Retinal pigment epithelial cell (primary cell): Measurements from ENCODE around the gene CPZ.

Experiments
- DNase-seq: peaks from one replicate; pipeline ENCODE4 v3.0.0-alpha.2; 2010; ENCODE audit warnings: low read depth
- H3K4me3 ChIP-seq: 2 replicates; pipeline ENCODE4 v1.5.1; 2011; ENCODE audit warnings: mild to moderate bottlenecking, low read length, control low read depth, moderate library complexity
- CTCF ChIP-seq: conservative IDR thresholded peaks from 2 replicates; pipeline ENCODE4 v1.5.1; 2011; ENCODE audit warnings: low read depth, low read length, control low read depth, inconsistent platforms

The CPZ gene

GRCh38 chr4:8592366-8593263 lies at the start of gene CPZ:
Gene CPZ (plus strand): TSS chr4:8592765. CDS start chr4:8592834, 69 bp downstream.
- no peak for TF ChIP-seq CTCF
- no peak for DNase-seq
- H3K4me3 ChIP-seq, result peak within 1 kb of the TSS; percentile 19

GRCh38 chr4:8542776-8543525 lies 49.6 kb upstream of the CPZ start:
- TF ChIP-seq CTCF, result no peak
- H3K4me3 ChIP-seq, result no peak overlapping the region
- no peak for DNase-seq

- no peak for TF ChIP-seq CTCF
- H3K4me3 ChIP-seq, result no peak overlapping the region
- DNase-seq, result no peak
These were observed 48.9 kb upstream of the CPZ start for GRCh38 chr4:8543623-8544022.

GRCh38 chr4:8544282-8544681 lies 48.3 kb upstream of the CPZ start:
- TF ChIP-seq CTCF, result no peak
- no peak overlapping the region for H3K4me3 ChIP-seq
- no peak for DNase-seq

GRCh38 chr4:8544741-8545438 lies 47.7 kb upstream of the CPZ start:
- no peak for DNase-seq
- H3K4me3 ChIP-seq, result no peak overlapping the region
- no peak for TF ChIP-seq CTCF

GRCh38 chr4:8545439-8545765 lies 47.2 kb upstream of the CPZ start:
- no peak for DNase-seq
- no peak for TF ChIP-seq CTCF
- H3K4me3 ChIP-seq, result no peak overlapping the region

- H3K4me3 ChIP-seq, result no peak overlapping the region
- no peak for TF ChIP-seq CTCF
- DNase-seq, result no peak
These were observed 45.8 kb upstream of the CPZ start for GRCh38 chr4:8546766-8547107.
